Measurements from ENCODE around the gene JMJD1C. TPM values are rescaled to one million over a fixed set of nuclear protein-coding genes. Genes with fewer than 3 reads are reported as not detected.
"Not testable (repeated sequence)": the region's sequence is repeated elsewhere in the genome, so short reads cannot be mapped to it uniquely, and the experiment has no call there.

JMJD1C gene
- total RNA-seq, 1 experiment from 2014 or later: 108 TPM

- Histone ChIP-seq H3K27me3 (ENCODE audit: control insufficient read depth, insufficient read depth, low read length) (no peaks in the 10 kb centered on the region), H3K36me3 (replicated peaks; ENCODE audit: control insufficient read depth, insufficient read depth, low read length) (no peaks in the 10 kb centered on the region), H3K4me3 (ENCODE audit: insufficient read depth, low read depth, low read length) (no peak overlapping the region)
- DNase-seq: no peak
Observed at GRCh38 chr10:63352976-63353375, 112.8 kb downstream of the JMJD1C start.

GRCh38 chr10:63348245-63348850 lies 117.4 kb downstream of the JMJD1C start:
- Histone ChIP-seq H3K27me3 (ENCODE audit: control insufficient read depth, insufficient read depth, low read length) (no peaks in the 10 kb centered on the region), H3K4me3 (ENCODE audit: insufficient read depth, low read depth, low read length) (no peak overlapping the region), H3K36me3 (replicated peaks; ENCODE audit: control insufficient read depth, insufficient read depth, low read length) (no peaks in the 10 kb centered on the region)
- no peak for DNase-seq

DNA sequence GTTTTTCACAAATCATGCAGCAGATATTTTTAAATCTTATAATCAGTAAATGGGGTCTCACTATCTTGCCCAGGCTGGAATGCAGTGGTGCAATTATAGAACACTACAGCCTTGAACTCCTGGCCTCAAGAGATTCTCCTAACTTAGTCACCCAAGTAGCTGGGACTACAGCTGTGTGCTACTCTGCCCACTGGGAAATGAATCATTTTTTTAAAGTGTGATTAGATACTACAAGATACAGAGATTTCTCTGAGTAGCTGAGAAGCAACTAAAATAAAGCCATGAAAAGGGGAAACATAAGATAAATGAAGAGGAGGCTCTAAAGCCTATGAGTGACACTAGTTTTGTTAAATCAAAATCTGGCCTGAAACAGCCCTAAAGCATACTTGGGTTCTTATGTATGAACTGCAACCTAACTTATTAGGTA lies 119.7 kb downstream of the JMJD1C start:
- Histone ChIP-seq H3K4me3 (ENCODE audit: insufficient read depth, low read depth, low read length) (no peak overlapping the region), H3K27me3 (ENCODE audit: control insufficient read depth, insufficient read depth, low read length) (no peaks in the 10 kb centered on the region), H3K36me3 (replicated peaks; ENCODE audit: control insufficient read depth, insufficient read depth, low read length) (no peaks in the 10 kb centered on the region)
- DNase-seq: no peak

DNA sequence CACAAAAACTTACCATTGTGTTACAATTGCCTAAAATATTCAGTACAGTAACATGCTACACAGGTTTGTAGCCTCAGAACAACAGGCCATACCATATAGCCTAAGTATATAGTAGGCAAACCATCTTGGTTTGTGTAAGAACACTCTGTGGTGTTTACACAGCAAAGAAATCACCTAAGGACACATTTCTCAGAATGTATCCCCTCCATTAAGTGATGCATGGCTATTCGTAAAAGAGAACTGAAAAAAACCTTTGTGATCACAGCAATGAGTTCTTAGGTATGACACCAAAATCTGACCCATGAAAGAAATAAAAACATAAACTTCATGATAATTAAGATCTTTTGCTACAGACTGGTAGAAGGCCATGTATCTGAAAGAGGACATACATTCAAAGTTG lies 121.5 kb downstream of the JMJD1C start:
- no peak overlapping the region for H3K4me3 ChIP-seq (ENCODE audit: insufficient read depth, low read depth, low read length)
- H3K36me3 ChIP-seq (replicated peaks; ENCODE audit: control insufficient read depth, insufficient read depth, low read length): no peaks in the 10 kb centered on the region
- no peaks in the 10 kb centered on the region for H3K27me3 ChIP-seq (ENCODE audit: control insufficient read depth, insufficient read depth, low read length)
- no peak for DNase-seq

DNA sequence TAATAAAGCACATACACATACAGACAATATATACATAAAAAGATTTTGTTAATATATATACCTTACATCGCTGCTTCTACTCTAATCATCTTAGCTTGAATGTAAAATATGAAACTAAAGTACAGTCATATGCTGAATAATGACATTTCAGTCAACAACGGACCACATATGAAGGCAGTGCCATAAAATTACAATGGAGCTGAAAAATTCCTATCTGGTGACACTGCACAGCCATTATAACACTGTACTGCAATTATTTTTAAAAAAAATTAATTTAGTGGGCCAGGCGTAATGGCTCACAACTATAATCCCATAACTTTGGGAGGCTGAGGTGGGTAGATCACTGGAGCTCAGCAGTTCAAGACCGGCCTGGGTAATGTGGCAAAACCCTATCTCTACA lies 122.3 kb downstream of the JMJD1C start:
- no peak for DNase-seq
- H3K27me3 ChIP-seq (ENCODE audit: control insufficient read depth, insufficient read depth, low read length): no peaks in the 10 kb centered on the region
- no peak overlapping the region for H3K4me3 ChIP-seq (ENCODE audit: insufficient read depth, low read depth, low read length)
- H3K36me3 ChIP-seq (replicated peaks; ENCODE audit: control insufficient read depth, insufficient read depth, low read length): no peaks in the 10 kb centered on the region

DNA sequence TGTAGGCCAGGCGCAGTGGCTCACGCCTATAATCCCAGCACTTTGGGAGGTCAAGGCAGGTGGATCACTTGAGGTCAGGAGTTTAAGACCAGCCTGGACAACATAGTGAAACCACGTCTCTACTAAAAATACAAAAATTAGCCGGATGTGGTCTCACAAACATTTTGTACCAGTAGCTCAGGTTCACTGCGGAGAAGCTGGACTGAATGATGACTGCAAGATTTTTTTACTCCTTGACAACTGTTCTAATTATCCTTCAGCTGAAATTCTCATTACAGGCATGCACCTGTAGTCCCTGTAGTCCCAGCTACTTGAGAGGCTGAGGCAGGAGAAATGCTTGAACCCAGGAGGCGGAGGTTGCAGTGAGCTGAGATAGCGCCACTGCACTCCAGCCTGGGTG lies 126.1 kb downstream of the JMJD1C start:
- H3K27me3 ChIP-seq (ENCODE audit: control insufficient read depth, insufficient read depth, low read length); H3K36me3 ChIP-seq (replicated peaks; ENCODE audit: control insufficient read depth, insufficient read depth, low read length); H3K4me3 ChIP-seq (ENCODE audit: insufficient read depth, low read depth, low read length); DNase-seq: not testable (repeated sequence)

DNA sequence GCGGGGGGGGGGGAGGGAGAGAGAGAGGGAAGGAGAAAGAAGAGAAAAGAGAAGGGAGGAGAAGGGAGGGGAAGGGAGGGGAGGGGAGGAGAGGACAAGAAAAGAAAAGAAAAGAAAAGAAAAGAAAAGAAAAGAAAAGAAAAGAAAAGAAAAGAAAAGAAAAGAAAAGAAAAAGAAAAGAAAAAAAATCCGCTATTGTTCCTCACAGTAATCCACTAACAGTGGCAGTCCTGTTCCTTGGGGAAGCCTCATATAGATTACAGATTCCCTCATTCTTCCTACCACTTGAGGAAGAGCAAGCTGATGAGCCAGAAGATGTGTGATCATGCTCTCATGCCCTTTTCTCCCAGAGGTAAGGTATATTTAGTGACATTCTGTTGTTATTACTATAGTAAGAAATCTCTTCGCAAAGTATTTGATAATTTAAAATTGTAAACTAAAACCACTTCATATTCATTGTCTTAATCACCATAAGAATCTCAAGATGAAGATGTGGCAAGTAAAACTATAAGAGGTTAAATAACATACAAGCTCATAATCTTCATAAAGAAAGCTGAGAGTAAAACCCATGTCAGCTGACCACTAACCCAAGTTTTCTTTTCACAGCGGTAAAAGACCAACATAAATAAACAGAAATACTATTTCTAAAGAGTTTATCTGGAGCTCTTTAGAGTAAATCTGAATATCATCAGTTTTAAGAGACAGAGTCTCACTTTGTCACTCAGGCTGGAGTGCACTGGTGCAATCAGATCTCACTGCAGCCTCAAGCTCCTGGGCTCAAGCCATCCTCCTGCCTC lies 128.1 kb downstream of the JMJD1C start:
- no peak for DNase-seq
- Histone ChIP-seq H3K36me3 (replicated peaks; ENCODE audit: control insufficient read depth, insufficient read depth, low read length) (no peaks in the 10 kb centered on the region), H3K4me3 (ENCODE audit: insufficient read depth, low read depth, low read length) (no peak overlapping the region), H3K27me3 (ENCODE audit: control insufficient read depth, insufficient read depth, low read length) (no peaks in the 10 kb centered on the region)

DNA sequence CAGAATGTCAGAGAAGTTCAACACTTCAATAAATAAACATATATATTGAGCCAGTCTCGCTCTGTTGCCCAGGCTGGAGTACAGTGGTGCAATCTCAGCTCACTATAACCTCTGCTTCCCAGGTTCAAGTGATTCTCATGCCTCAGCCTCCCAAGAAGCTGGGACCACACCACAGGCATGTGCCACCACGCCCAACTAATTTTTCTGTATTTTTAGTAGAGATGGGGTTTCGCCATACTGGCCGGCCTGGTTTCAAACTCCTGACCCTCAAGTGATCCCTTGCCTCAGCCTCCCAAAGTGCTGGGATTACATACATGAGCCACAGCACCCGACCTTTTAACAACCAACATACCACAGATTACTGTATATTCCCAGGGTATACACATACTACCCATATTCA lies 134.2 kb downstream of the JMJD1C start:
- H3K36me3 ChIP-seq (replicated peaks; ENCODE audit: control insufficient read depth, insufficient read depth, low read length): no peaks in the 10 kb centered on the region
- no peak overlapping the region for H3K4me3 ChIP-seq (ENCODE audit: insufficient read depth, low read depth, low read length)
- no peak for DNase-seq
- H3K27me3 ChIP-seq (ENCODE audit: control insufficient read depth, insufficient read depth, low read length): no peaks in the 10 kb centered on the region

- DNase-seq: no peak
- no peak overlapping the region for H3K4me3 ChIP-seq (ENCODE audit: insufficient read depth, low read depth, low read length)
- no peaks in the 10 kb centered on the region for H3K36me3 ChIP-seq (replicated peaks; ENCODE audit: control insufficient read depth, insufficient read depth, low read length)
Observed at GRCh38 chr10:63324495-63324854, 141.3 kb downstream of the JMJD1C start.

DNA sequence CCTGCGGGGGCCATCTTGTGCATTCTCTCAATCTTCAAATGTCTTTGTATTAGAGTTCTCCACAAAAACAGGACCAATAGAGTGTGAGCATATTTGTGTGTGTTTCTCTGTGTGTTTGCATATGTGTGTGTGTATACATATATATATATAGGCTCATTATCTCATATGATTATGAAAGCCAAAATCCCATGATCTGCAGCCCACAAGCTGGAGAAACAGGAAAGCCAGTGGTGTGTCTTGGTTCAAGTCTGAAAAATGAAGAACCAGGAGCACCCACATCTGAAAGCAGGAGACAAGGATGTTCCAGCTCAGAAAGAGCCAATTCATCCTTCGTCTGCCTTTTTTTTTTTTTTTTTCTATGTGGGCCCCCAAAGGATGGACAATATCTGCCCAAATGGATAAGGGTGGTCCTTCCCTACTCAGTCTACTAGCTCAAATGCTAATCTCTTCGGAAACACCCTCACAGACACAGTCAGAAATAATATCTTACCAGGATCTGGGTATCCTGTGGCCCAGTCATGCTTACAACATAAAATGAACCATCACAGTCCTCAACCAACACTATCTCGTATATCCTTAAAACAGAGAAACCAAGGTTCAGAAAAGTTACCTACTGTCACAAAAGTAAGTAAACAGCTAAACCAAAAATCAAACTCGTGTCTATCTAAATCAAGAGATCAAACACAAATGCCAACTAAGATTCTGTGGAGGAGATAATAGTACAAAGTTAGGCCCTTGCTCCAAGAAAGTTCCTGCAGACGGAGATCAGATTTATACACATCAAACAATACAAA lies 141.9 kb downstream of the JMJD1C start:
- Histone ChIP-seq H3K27me3 (ENCODE audit: control insufficient read depth, insufficient read depth, low read length) (no peaks in the 10 kb centered on the region), H3K36me3 (replicated peaks; ENCODE audit: control insufficient read depth, insufficient read depth, low read length) (no peaks in the 10 kb centered on the region), H3K4me3 (ENCODE audit: insufficient read depth, low read depth, low read length) (no peak overlapping the region)
- DNase-seq: no peak

More at GRCh38 chr10:63324495-63324854, 141.3 kb downstream of the JMJD1C start:
- H3K27me3 ChIP-seq (ENCODE audit: control insufficient read depth, insufficient read depth, low read length): no peaks in the 10 kb centered on the region

- no peak for DNase-seq
- Histone ChIP-seq H3K4me3 (ENCODE audit: insufficient read depth, low read depth, low read length) (no peak overlapping the region), H3K36me3 (replicated peaks; ENCODE audit: control insufficient read depth, insufficient read depth, low read length) (no peaks in the 10 kb centered on the region)
Observed at GRCh38 chr10:63320683-63321082, 145.1 kb downstream of the JMJD1C start.

GRCh38 chr10:63319231-63319630 lies 146.5 kb downstream of the JMJD1C start:
- no peak for DNase-seq
- no peak overlapping the region for H3K4me3 ChIP-seq (ENCODE audit: insufficient read depth, low read depth, low read length)
- H3K27me3 ChIP-seq (ENCODE audit: control insufficient read depth, insufficient read depth, low read length): no peaks in the 10 kb centered on the region
- no peaks in the 10 kb centered on the region for H3K36me3 ChIP-seq (replicated peaks; ENCODE audit: control insufficient read depth, insufficient read depth, low read length)

More at GRCh38 chr10:63320683-63321082, 145.1 kb downstream of the JMJD1C start:
- no peaks in the 10 kb centered on the region for H3K27me3 ChIP-seq (ENCODE audit: control insufficient read depth, insufficient read depth, low read length)

GRCh38 chr10:63318491-63318890 lies 147.3 kb downstream of the JMJD1C start:
- H3K27me3 ChIP-seq (ENCODE audit: control insufficient read depth, insufficient read depth, low read length): no peaks in the 10 kb centered on the region
- no peaks in the 10 kb centered on the region for H3K36me3 ChIP-seq (replicated peaks; ENCODE audit: control insufficient read depth, insufficient read depth, low read length)
- H3K4me3 ChIP-seq (ENCODE audit: insufficient read depth, low read depth, low read length): no peak overlapping the region
- DNase-seq: no peak

DNA sequence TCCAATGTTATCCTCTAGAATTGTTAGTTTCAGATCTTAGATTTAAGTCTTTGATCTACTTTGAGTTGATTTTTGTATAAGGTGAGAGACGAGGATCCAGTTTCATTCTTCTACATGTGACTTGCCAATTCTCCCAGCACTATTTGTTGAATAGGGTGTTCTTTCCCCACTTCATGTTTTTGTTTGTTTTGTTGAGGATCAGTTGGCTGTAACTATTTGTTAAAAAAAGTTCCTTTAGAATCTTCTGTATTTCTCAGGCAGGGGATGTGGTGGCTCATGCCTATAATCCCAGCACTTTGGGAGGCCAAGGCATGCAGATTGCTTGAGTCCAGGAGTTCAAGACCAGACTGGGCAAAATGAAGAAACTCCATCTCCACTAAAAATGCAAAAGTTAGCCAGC lies 151.8 kb downstream of the JMJD1C start:
- H3K4me3 ChIP-seq (ENCODE audit: insufficient read depth, low read depth, low read length): no peak overlapping the region
- H3K36me3 ChIP-seq (replicated peaks; ENCODE audit: control insufficient read depth, insufficient read depth, low read length): no peaks in the 10 kb centered on the region
- no peaks in the 10 kb centered on the region for H3K27me3 ChIP-seq (ENCODE audit: control insufficient read depth, insufficient read depth, low read length)
- DNase-seq: no peak
